WTC11 (cell line): ENCODE data around the gene NSL1. TPM values are rescaled to one million over a fixed set of nuclear protein-coding genes. Genes with fewer than 3 reads are reported as not detected.

ENCODE experiments used
- ATAC-seq: fragments of 200-7000 bp; cut with Tn5 transposase; 2 replicates; pipeline ENCODE4 v1.10.0; 2021; ENCODE audit warnings: mild to moderate bottlenecking, moderate library complexity
- CTCF ChIA-PET: fragments of 300-600 bp; sonication (Branson Sonifier 250); formaldehyde crosslinking; loops from one replicate; lab custom pipeline; 2021; ENCODE audit warnings: antibody characterized with exemption; lab: Charles Lee
- POLR2A ChIA-PET: fragments of 350-600 bp; sonication (Branson Sonifier 250); formaldehyde crosslinking; loops from one replicate; lab custom pipeline; 2021; ENCODE audit warnings: antibody characterized with exemption; lab: Charles Lee
- DNase-seq: peaks from one replicate; pipeline ENCODE4 v3.0.0; 2021; ENCODE audit warnings: low spot score
- H3K27ac Mint-ChIP-seq: 2 replicates; pipeline ENCODE4 v1.8.0; 2021; ENCODE audit warnings: mixed read lengths
- H3K27me3 Mint-ChIP-seq: 2 replicates; pipeline ENCODE4 v1.8.0; 2021; ENCODE audit warnings: low read depth, mild to moderate bottlenecking, moderate library complexity, mixed read lengths
- H3K36me3 Mint-ChIP-seq: 2 replicates; pipeline ENCODE4 v1.8.0; 2021; ENCODE audit warnings: mixed read lengths
- H3K4me1 Mint-ChIP-seq: 2 replicates; pipeline ENCODE4 v1.8.0; 2022; ENCODE audit warnings: mixed read lengths
- H3K4me3 Mint-ChIP-seq: 2 replicates; pipeline ENCODE4 v1.8.0; 2021; ENCODE audit warnings: mild to moderate bottlenecking, moderate library complexity, mixed read lengths
- H3K9me3 Mint-ChIP-seq: 2 replicates; pipeline ENCODE4 v1.8.0; 2021; ENCODE audit warnings: mixed read lengths
- ATF3 ChIP-seq: sonication (generic); formaldehyde crosslinking; conservative IDR thresholded peaks from 2 replicates; pipeline ENCODE4 v1.8.1; 2022; ENCODE audit warnings: mild to moderate bottlenecking, missing genetic modification reagents
- CBFB ChIP-seq: sonication (generic); formaldehyde crosslinking; IDR thresholded peaks from 2 replicates; pipeline ENCODE4 v1.8.1; 2022; ENCODE audit warnings: mild to moderate bottlenecking, low read depth, missing genetic modification reagents
- CREM ChIP-seq: sonication (generic); formaldehyde crosslinking; IDR thresholded peaks from 2 replicates; pipeline ENCODE4 v1.8.1; 2022; ENCODE audit warnings: mild to moderate bottlenecking, missing genetic modification reagents, moderate library complexity
- ESRRA ChIP-seq: sonication (generic); formaldehyde crosslinking; IDR thresholded peaks from 2 replicates; pipeline ENCODE4 v1.8.1; 2022; ENCODE audit warnings: mild to moderate bottlenecking, missing genetic modification reagents, borderline replicate concordance
- GRHL2 ChIP-seq: fragments of 250-450 bp; sonication (Bioruptor Pico); IDR thresholded peaks from 2 replicates; pipeline ENCODE4 v1.8.0; 2022; ENCODE audit warnings: mild to moderate bottlenecking, moderate library complexity; ENCODE audit not compliant: insufficient replicate concordance, severe bottlenecking
- GTF2I ChIP-seq: fragments of 250-450 bp; sonication (Bioruptor Pico); conservative IDR thresholded peaks from 2 replicates; pipeline ENCODE4 v1.4.0; 2021; ENCODE audit warnings: mild to moderate bottlenecking
- HMGA2 ChIP-seq: fragments of 250-450 bp; sonication (Bioruptor Pico); IDR thresholded peaks from 2 replicates; pipeline ENCODE4 v1.4.0; 2021; ENCODE audit warnings: mild to moderate bottlenecking, moderate library complexity
- IRF1 ChIP-seq: sonication (generic); formaldehyde crosslinking; IDR thresholded peaks from 2 replicates; pipeline ENCODE4 v1.8.0; 2023; ENCODE audit warnings: missing genetic modification reagents
- JAZF1 ChIP-seq: fragments of 250-450 bp; sonication (Bioruptor Pico); IDR thresholded peaks from 2 replicates; pipeline ENCODE4 v1.9.0; 2021; ENCODE audit warnings: moderate library complexity, mild to moderate bottlenecking, inconsistent platforms
- KAT7 ChIP-seq: sonication (generic); formaldehyde crosslinking; IDR thresholded peaks from 2 replicates; pipeline ENCODE4 v1.8.1; 2023; ENCODE audit warnings: missing genetic modification reagents, mild to moderate bottlenecking, borderline replicate concordance
- MXD4 ChIP-seq: fragments of 250-450 bp; sonication (Bioruptor Pico); IDR thresholded peaks from 2 replicates; pipeline ENCODE4 v1.8.0; 2021; ENCODE audit warnings: mild to moderate bottlenecking, moderate library complexity, borderline replicate concordance
- NFATC4 ChIP-seq: fragments of 250-450 bp; sonication (Bioruptor Pico); IDR thresholded peaks from 2 replicates; pipeline ENCODE4 v1.9.0; 2021; ENCODE audit warnings: mild to moderate bottlenecking
- NR1H2 ChIP-seq: sonication (generic); formaldehyde crosslinking; IDR thresholded peaks from 2 replicates; pipeline ENCODE4 v1.9.0; 2021; ENCODE audit warnings: mild to moderate bottlenecking, moderate library complexity, missing genetic modification reagents
- NR2C2 ChIP-seq: sonication (generic); formaldehyde crosslinking; IDR thresholded peaks from 2 replicates; pipeline ENCODE4 v1.8.0; 2022; ENCODE audit warnings: mild to moderate bottlenecking, missing genetic modification reagents
- SMAD3 ChIP-seq: sonication (generic); formaldehyde crosslinking; IDR thresholded peaks from 2 replicates; pipeline ENCODE4 v1.8.0; 2022; ENCODE audit warnings: missing genetic modification reagents, mild to moderate bottlenecking, borderline replicate concordance
- SMAD4 ChIP-seq: sonication (generic); formaldehyde crosslinking; IDR thresholded peaks from 2 replicates; pipeline ENCODE4 v1.8.0; 2022; ENCODE audit warnings: mild to moderate bottlenecking, missing genetic modification reagents
- TP53 ChIP-seq: sonication (generic); formaldehyde crosslinking; IDR thresholded peaks from 2 replicates; pipeline ENCODE4 v1.8.1; 2023; ENCODE audit warnings: mild to moderate bottlenecking, missing genetic modification reagents
- total RNA-seq: library from RNA; stranded (reverse); gene quantifications from 3 replicates; pipeline ENCODE4 v1.2.3, GENCODE V29; 2021
- TF ChIP-seq, protein P1 (sequence below): sonication (generic); formaldehyde crosslinking; IDR thresholded peaks from 2 replicates; pipeline ENCODE4 v1.8.0; 2022; ENCODE audit warnings: missing genetic modification reagents
- TF ChIP-seq, protein P2 (sequence below): fragments of 250-450 bp; sonication (Bioruptor Pico); IDR thresholded peaks from 2 replicates; pipeline ENCODE4 v1.9.0; 2021; ENCODE audit warnings: mild to moderate bottlenecking
- TF ChIP-seq, protein P3 (sequence below): sonication (generic); formaldehyde crosslinking; IDR thresholded peaks from 2 replicates; pipeline ENCODE4 v1.8.1; 2023; ENCODE audit warnings: mild to moderate bottlenecking, missing genetic modification reagents, moderate library complexity
- TF ChIP-seq, protein P4 (sequence below): sonication (generic); formaldehyde crosslinking; IDR thresholded peaks from 2 replicates; pipeline ENCODE4 v1.8.1; 2022; ENCODE audit warnings: missing genetic modification reagents, borderline replicate concordance

The NSL1 gene
- total RNA-seq, 1 experiment from 2014 or later, result 55.7 TPM

DNA sequence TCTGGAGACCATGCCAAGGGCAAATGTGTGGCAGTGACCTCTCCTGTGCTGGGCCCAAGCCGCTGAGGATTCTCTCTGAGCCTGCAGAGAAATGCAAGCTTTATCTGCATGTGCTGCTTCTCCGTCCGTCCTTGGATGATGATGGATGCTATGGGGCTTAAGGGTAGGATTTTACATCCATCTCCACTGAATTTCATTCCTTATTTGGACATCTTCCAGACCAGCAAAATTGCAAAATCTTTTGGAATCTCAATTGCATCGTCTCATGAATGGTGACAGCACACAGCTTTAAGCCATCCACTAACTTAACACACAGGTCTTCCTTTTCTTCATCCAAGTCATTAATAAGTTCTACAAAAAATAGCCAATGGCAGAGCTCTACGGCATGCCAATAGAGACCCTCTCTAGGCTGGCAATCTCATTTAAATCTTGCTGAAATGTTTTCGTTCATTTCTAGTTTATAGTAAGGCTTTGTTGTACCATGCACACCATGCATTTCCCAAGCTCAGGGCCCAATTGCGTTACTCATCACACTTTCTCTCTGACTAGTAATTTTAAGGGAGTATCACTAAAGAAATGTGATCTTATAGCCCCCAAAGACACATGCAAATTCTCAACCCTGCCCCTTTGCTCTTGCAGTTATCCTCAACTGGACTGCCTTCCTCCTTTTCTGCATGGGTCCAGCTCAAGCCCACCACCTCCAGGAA lies 103.1 kb downstream of the NSL1 start (continued):
- TF ChIP-seq NR2C2 (CRISPR knock-in tag) (no peak), SMAD4 (CRISPR knock-in tag) (no peak), TP53 (no peak)
- TF ChIP-seq, protein P1, sequence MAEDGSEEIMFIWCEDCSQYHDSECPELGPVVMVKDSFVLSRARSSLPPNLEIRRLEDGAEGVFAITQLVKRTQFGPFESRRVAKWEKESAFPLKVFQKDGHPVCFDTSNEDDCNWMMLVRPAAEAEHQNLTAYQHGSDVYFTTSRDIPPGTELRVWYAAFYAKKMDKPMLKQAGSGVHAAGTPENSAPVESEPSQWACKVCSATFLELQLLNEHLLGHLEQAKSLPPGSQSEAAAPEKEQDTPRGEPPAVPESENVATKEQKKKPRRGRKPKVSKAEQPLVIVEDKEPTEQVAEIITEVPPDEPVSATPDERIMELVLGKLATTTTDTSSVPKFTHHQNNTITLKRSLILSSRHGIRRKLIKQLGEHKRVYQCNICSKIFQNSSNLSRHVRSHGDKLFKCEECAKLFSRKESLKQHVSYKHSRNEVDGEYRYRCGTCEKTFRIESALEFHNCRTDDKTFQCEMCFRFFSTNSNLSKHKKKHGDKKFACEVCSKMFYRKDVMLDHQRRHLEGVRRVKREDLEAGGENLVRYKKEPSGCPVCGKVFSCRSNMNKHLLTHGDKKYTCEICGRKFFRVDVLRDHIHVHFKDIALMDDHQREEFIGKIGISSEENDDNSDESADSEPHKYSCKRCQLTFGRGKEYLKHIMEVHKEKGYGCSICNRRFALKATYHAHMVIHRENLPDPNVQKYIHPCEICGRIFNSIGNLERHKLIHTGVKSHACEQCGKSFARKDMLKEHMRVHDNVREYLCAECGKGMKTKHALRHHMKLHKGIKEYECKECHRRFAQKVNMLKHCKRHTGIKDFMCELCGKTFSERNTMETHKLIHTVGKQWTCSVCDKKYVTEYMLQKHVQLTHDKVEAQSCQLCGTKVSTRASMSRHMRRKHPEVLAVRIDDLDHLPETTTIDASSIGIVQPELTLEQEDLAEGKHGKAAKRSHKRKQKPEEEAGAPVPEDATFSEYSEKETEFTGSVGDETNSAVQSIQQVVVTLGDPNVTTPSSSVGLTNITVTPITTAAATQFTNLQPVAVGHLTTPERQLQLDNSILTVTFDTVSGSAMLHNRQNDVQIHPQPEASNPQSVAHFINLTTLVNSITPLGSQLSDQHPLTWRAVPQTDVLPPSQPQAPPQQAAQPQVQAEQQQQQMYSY (CRISPR knock-in tag), result no peak

GRCh38 chr1:212687811-212688210 lies 103.8 kb downstream of the NSL1 start:
- POLR2A ChIA-PET, result interaction anchor here (0.8 kb wide), 1 partner anchor 79 kb away, joined by 3 read pairs; the partner anchor contains the start of gene ATF3
- CTCF ChIA-PET, result interaction anchor here (1.4 kb wide), 1 partner anchor 211 kb away, joined by 3 read pairs; no protein-coding TSS in a partner anchor
- no peaks in the 10 kb centered on the region for H3K36me3 Mint-ChIP-seq
- H3K27me3 Mint-ChIP-seq, result no peaks in the 10 kb centered on the region; the same call in 1 of the 2 replicates
- no peak for TF ChIP-seq CREM (CRISPR knock-in tag)
- no peak for TF ChIP-seq SMAD3
- TF ChIP-seq, protein P2, sequence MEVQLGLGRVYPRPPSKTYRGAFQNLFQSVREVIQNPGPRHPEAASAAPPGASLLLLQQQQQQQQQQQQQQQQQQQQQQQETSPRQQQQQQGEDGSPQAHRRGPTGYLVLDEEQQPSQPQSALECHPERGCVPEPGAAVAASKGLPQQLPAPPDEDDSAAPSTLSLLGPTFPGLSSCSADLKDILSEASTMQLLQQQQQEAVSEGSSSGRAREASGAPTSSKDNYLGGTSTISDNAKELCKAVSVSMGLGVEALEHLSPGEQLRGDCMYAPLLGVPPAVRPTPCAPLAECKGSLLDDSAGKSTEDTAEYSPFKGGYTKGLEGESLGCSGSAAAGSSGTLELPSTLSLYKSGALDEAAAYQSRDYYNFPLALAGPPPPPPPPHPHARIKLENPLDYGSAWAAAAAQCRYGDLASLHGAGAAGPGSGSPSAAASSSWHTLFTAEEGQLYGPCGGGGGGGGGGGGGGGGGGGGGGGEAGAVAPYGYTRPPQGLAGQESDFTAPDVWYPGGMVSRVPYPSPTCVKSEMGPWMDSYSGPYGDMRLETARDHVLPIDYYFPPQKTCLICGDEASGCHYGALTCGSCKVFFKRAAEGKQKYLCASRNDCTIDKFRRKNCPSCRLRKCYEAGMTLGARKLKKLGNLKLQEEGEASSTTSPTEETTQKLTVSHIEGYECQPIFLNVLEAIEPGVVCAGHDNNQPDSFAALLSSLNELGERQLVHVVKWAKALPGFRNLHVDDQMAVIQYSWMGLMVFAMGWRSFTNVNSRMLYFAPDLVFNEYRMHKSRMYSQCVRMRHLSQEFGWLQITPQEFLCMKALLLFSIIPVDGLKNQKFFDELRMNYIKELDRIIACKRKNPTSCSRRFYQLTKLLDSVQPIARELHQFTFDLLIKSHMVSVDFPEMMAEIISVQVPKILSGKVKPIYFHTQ (CRISPR knock-in tag), result no peak
- no peak for TF ChIP-seq ATF3 (CRISPR knock-in tag)
- TF ChIP-seq GRHL2 (CRISPR knock-in tag), result no peak
- no peak for TF ChIP-seq MXD4 (CRISPR knock-in tag)
- TF ChIP-seq GTF2I (CRISPR knock-in tag), result no peak
- TF ChIP-seq CBFB, result no peak
- no peak overlapping the region for H3K4me3 Mint-ChIP-seq
- no peaks in the 10 kb centered on the region for H3K9me3 Mint-ChIP-seq
- H3K4me1 Mint-ChIP-seq, result peaks cover 12% of the 10 kb centered on the region
- no peak for DNase-seq
- ATAC-seq, result no peak
- no peak overlapping the region for H3K27ac Mint-ChIP-seq

GRCh38 chr1:212686591-212686990 lies 105.0 kb downstream of the NSL1 start:
- DNase-seq, result no peak
- peaks cover 10% of the 10 kb centered on the region for H3K4me1 Mint-ChIP-seq
- H3K27me3 Mint-ChIP-seq, result no peaks in the 10 kb centered on the region; the same call in 1 of the 2 replicates
- POLR2A ChIA-PET, result no interaction called here
- ATAC-seq, result no peak
- H3K9me3 Mint-ChIP-seq, result no peaks in the 10 kb centered on the region
- CTCF ChIA-PET, result interaction anchor here (1.3 kb wide), 1 partner anchor 63 kb away, joined by 3 read pairs; no protein-coding TSS in a partner anchor
- H3K4me3 Mint-ChIP-seq, result no peak overlapping the region
- H3K36me3 Mint-ChIP-seq, result no peaks in the 10 kb centered on the region
- H3K27ac Mint-ChIP-seq, result no peak overlapping the region
- TF ChIP-seq HMGA2 (no peak), ESRRA (CRISPR knock-in tag) (no peak), NR1H2 (CRISPR knock-in tag) (no peak), KAT7 (CRISPR knock-in tag) (no peak), IRF1 (CRISPR knock-in tag) (no peak), JAZF1 (CRISPR knock-in tag) (no peak), NFATC4 (no peak)
- TF ChIP-seq, protein P3, sequence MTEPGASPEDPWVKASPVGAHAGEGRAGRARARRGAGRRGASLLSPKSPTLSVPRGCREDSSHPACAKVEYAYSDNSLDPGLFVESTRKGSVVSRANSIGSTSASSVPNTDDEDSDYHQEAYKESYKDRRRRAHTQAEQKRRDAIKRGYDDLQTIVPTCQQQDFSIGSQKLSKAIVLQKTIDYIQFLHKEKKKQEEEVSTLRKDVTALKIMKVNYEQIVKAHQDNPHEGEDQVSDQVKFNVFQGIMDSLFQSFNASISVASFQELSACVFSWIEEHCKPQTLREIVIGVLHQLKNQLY (CRISPR knock-in tag), result no peak
- TF ChIP-seq, protein P4, sequence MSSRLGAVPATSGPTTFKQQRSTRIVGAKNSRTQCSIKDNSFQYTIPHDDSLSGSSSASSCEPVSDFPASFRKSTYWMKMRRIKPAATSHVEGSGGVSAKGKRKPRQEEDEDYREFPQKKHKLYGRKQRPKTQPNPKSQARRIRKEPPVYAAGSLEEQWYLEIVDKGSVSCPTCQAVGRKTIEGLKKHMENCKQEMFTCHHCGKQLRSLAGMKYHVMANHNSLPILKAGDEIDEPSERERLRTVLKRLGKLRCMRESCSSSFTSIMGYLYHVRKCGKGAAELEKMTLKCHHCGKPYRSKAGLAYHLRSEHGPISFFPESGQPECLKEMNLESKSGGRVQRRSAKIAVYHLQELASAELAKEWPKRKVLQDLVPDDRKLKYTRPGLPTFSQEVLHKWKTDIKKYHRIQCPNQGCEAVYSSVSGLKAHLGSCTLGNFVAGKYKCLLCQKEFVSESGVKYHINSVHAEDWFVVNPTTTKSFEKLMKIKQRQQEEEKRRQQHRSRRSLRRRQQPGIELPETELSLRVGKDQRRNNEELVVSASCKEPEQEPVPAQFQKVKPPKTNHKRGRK (CRISPR knock-in tag), result no peak
- TF ChIP-seq, all 79 proteins: peak for 0
